VCaP (cell line): ENCODE results near the gene PTCHD4.

Experiments used
- H3K27ac ChIP-seq: fragments of 450-650 bp; 2 replicates; pipeline ENCODE4 v1.5.1; 2017
- TF ChIP-seq, protein P1 (sequence below): fragments of 450-650 bp; conservative IDR thresholded peaks from 2 replicates; pipeline ENCODE4 v1.5.1; 2017; ENCODE audit warnings: mild to moderate bottlenecking, moderate library complexity

The PTCHD4 gene

DNA sequence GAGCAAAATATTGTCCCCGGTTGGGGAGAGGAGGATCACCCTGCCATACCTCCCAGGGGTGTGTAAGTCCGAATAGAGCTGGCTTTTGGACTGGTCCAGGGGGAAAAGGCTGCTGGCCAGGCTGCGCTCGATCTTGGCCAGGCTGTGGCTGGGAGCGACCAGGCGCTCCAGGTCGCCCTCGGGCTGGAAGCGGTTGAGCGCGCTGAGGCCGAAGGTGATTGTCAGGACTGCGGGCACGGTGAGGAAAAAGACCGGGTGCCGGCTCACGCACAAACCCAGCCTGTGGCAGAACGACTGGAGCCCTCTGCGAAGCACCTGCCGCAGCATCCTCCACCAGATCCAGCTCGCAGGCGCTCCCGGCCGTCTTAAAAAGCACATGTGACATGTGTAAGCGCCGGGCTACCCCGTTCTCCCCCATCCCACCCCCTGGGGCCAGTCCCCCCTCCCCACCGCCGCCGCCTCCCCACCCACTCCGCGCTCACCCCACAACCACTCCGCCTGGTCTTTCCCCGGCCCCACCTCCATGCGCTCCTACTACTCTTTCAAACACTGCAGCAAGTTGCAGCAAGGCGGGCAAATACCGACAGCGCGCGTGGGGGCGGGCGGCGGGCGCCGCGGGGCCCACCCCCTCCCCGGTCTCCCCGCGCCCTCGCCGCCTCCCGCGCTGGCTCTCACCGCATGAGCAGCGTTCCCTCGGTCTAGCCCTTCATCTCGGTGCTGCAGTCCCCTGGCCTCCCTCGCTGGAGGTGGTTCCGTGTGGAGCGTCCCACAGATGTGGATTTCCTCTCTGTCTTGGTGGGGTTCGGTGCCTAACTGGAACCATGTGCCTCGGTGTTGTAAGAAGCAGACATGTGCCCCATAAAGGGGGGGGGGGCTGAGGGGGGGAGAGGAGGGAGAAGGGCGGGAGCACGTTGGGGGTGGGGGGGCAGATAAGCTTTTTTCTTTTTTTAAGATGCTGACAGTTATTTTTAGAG, 42.4 kb downstream of the PTCHD4 start:
- TF ChIP-seq, protein P1, sequence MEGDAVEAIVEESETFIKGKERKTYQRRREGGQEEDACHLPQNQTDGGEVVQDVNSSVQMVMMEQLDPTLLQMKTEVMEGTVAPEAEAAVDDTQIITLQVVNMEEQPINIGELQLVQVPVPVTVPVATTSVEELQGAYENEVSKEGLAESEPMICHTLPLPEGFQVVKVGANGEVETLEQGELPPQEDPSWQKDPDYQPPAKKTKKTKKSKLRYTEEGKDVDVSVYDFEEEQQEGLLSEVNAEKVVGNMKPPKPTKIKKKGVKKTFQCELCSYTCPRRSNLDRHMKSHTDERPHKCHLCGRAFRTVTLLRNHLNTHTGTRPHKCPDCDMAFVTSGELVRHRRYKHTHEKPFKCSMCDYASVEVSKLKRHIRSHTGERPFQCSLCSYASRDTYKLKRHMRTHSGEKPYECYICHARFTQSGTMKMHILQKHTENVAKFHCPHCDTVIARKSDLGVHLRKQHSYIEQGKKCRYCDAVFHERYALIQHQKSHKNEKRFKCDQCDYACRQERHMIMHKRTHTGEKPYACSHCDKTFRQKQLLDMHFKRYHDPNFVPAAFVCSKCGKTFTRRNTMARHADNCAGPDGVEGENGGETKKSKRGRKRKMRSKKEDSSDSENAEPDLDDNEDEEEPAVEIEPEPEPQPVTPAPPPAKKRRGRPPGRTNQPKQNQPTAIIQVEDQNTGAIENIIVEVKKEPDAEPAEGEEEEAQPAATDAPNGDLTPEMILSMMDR: no peak
- H3K27ac ChIP-seq: no peak overlapping the region

DNA sequence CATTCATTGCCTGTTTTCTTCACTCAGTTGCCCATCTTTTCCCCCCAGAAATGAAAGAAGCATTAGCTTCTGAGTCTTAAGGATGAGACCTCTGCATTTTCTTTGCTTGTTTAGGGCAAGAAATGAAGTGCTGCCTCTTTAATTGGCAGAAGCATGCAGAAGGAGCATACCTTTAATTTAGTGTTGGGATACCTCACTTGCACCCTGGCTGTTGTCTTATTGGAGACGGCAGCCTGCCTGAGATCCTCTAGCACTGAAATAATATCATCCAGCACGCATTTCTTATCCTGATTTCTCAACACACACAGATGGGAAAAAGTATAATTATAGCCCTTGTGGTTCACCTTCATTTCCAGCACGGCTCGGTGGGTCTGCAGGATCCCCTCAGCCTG, 43.1 kb downstream of the PTCHD4 start:
- TF ChIP-seq, protein P1: no peak
- no peak overlapping the region for H3K27ac ChIP-seq

DNA sequence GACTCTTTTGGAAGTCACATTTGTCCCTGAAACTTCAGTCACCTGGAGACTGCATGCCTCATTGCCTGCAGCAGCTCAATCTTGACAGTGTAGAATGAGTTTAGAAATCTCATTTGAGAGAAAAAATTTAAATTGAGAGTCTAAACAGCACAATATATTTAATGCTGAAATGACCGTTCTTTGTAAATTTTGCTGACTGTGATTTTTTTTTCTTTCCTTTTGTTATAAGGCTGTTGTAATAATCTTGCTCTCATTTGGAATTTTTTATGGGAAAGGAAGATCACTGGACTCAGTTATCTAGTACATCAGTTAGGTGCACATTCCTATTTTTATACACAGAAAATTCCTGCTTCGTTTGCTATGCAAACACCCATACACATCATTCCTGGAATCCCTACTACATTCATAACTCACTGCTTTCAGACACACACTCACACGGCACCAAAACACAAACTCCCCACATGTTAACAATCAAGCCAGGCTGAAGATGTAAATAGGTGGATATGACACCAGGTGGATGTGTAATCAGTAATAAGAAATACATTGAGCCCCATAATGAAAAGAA, 43.8 kb downstream of the PTCHD4 start:
- TF ChIP-seq, protein P1: no peak
- no peak overlapping the region for H3K27ac ChIP-seq

DNA sequence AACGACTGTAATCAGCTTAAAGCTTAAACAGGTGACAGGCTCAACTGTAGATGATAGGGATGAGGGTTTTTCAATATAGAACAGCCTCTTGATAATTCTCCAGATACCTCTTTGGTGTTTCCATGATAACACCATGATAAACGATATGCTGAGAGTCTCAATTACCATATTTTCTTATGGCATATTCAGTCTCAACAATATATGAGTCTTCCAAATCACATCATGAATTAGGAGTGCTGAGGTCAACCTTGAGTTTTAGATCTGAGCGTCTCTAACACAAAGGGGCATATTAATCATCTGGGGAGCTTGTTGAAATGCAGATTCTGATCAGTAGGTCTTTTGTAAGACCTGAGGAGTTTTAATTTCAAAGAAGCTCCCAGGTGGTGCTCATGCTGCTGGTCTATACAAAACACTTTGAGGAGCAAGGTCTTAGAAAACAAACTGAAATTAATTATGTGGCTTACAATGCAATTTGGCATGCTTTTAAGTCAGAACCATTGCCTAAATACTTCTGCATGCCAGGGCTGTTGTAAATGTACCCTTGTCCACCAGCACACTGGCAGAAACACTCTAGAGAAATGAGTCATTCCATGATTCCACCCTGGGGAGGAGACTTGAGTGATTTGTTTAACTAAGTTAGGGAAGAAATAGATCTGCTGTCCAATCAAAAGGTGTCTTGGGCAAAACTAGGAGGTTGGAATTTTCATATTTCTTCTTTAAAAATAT, 49.6 kb downstream of the PTCHD4 start:
- H3K27ac ChIP-seq: no peak overlapping the region
- TF ChIP-seq, protein P1: no peak
